HG03196 (cell line): ENCODE measurements around the gene C15orf40.
"Not testable (repeated sequence)": the region's sequence is repeated elsewhere in the genome, so short reads cannot be mapped to it uniquely, and the experiment has no call there.

Source experiments
- ATAC-seq: cut with Tn5 transposase; IDR thresholded peaks from one replicate; pipeline ENCODE4 v1.9.1; 2021; ENCODE audit not compliant: unreplicated experiment

The C15orf40 gene

GRCh38 chr15:83011271-83012075 lies at the start of gene C15orf40:
TSS of gene C15orf40 (minus strand) at chr15:83011639. CDS start at chr15:83011607, 32 bp downstream.
- peak; percentile 90 for ATAC-seq

DNA sequence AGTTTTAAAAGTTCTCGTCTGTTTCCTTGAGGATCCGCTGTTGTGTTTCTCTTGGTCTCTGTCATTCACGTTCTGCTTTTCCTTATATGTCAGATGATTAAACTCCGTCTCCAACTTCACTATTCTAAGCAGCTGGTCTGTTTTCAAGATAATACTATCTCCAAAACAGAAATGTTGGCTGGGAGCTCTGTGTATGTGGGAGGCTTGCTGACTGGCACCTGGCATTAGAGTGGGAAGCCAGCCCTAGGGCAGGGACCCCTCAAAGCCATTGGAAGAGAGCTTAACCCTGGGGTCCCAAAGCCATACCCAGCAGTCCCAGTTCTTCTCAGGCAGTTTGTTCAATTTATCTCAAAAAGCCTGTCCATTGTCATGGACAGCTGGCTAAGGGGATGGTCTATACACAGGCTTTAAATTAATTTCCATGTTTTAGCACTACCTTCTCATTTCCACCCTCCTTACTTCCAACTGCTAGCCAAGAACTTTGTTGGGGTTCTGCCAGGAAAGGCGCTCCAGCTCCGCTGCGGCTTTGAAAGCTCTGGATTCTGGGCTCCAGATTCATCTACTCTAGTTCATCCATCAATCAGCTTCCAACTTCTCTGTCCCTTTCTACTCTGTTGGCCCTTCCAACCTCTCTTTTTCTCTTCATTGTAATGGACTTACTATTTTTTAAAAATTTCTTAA lies 46.4 kb upstream of the C15orf40 start:
- ATAC-seq, result no peak

- no peak for ATAC-seq
These were observed 45.6 kb upstream of the C15orf40 start for GRCh38 chr15:83057002-83057401.

DNA sequence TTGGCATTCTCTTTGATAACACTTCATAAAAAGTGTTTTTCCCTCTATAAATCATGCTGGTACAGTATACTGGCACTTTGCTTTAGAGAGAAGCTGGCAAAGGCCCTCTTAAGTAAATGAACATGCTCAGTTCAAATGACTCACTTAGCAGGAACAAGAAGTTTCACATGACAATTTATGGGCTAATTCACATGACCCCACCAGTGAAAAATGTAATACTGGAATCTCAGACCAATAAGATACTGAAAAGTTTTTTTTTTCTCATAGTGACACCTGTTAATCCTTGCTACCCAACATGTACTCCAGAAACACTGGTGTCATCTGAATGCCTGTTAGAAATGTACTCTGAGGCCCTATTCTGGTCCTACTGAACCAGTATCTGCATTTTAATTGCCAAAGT lies 41.7 kb upstream of the C15orf40 start:
- no peak for ATAC-seq

DNA sequence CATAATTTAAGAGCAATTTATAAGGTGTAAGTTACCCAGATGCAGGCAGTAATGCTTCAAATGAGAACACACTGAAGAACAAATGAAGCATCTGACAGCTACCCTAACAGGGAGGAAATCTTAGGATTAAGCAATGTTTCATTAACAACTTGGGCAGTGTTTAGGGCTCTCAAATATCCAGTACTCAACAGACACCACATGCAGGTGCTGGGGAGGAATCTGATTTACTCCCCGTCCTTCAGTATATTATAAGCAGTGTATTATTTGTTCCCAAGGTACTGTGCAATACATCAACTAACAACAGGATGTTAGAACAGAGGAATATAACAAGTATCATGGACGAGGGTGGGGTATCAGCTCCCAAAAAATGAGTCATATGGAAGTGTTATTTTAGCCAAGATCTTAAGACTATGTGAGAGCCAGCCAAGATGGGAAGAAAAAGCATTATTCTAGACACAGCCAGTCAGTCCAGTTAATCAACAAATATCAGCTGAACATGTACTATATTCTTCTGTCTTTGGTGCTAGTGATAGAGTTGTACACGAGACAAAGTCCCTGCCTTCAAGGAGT lies 35.2 kb upstream of the C15orf40 start:
- ATAC-seq, result no peak

DNA sequence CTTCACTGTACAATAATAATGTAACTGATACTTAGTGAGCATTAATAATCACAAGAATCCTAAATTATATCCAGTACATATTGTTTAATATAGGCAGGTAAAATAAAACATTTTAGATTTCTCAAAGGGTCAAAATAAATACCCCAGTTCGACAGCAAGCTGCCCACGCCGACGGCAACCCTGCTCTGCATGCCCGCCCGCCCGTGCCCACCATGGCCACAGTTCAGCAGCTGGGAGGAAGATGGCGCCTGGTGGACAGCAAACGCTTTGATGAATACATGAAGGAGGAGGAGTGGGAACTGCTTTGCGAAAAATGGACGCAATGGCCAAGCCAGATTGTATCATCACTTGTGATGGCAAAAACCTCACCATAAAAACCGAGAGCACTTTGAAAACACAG lies 32.7 kb upstream of the C15orf40 start:
- no peak for ATAC-seq

DNA sequence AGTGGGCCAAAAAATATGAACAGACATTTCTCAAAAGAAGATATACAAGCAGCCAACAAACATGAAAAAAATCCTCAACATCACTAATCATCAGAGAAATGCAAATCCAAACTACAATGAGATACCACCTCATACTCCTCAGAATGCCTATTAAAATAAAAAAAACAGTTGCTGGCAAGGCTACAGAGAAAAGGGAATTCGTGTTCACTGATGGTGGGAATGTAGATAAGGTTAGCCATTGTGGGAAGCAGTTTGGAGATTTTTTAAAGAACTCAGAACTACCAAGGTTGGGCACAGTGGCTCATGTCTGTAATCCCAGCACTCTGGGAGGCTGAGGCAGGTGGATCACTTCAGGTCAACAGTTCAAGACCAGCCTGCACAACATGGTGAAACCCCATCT lies 27.8 kb upstream of the C15orf40 start:
- ATAC-seq, result no peak

- no peak for ATAC-seq
These were observed 24.8 kb upstream of the C15orf40 start for GRCh38 chr15:83036253-83036652.

DNA sequence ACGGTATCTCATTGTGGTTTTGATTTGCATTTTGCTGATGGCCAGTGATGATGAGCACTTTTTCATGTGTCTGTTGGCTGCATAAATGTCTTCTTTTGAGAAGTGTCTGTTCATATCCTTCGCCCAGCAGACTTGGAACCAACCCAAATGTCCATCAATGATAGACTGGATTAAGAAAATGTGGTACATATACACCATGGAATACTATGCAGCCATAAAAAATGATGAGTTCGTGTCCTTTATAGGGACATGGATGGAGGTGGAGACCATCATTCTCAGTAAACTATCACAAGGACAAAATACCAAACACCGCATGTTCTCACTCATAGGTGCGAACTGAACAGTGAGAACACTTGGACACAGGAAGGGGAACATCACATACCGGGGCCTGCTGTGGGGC lies 19.8 kb upstream of the C15orf40 start:
- not testable (repeated sequence) for ATAC-seq

- no peak for ATAC-seq
These were observed 18.6 kb upstream of the C15orf40 start for GRCh38 chr15:83030021-83030420.

DNA sequence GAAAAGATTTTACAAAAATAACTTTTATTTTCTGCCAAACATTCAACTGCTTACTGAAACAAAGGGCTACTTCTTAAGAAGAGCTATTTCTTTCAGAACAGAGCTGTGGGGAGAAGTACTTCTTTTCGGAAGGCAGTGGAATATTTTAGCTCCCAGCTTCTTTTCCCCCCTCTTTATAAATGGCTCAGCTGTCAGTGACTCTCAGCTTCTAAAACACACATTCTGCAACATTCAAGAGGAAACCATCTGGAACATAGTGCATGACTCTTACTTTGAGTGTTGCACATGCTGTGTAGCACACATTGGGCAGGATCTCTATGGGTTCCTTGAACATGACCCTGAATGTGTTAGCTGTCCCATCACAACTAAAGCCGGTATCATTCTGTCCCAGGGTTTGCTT lies 7.0 kb upstream of the C15orf40 start:
- ATAC-seq, result no peak

DNA sequence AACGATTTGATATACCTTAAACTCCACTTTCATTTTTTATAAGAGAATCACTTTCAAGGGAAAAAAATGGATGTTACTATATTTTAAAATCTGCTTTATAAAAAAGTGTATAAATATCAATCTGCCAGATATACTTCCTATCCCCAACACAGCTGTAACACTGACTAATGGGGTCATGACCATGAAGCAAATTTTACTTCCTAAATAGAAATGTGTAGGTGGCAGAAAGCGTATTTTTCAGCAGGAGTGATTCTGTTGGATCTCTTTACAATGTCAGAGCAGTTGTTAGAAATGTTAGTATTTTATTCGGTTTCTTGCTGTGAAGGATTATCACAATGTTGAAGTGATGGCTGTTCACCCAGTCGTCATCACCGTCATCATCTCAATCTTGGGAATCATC lies 5.5 kb upstream of the C15orf40 start:
- ATAC-seq, result no peak

DNA sequence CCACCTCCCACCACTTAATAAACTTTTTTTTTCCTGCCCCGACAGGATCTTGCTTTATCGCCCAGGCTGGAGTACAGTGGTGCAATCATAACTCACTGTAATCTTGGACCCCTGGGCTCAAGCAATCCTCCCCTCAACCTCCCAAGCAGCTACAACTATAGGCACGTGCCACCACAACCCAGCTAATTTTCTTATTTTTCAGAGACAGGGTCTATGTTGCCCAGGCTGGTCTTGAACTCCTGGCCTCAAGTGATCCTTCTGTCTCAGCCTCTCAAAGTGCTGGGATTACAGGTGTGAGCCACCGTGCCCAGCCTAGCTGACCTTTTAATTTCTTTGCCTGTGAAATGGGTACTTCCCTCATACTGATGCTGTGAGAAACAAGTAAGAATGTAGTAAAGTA lies 3.9 kb upstream of the C15orf40 start:
- no peak for ATAC-seq

GRCh38 chr15:83014205-83014653 lies 2.8 kb upstream of the C15orf40 start:
- no peak for ATAC-seq

GRCh38 chr15:83012636-83013035 lies 1.2 kb upstream of the C15orf40 start:
- ATAC-seq, result no peak

DNA sequence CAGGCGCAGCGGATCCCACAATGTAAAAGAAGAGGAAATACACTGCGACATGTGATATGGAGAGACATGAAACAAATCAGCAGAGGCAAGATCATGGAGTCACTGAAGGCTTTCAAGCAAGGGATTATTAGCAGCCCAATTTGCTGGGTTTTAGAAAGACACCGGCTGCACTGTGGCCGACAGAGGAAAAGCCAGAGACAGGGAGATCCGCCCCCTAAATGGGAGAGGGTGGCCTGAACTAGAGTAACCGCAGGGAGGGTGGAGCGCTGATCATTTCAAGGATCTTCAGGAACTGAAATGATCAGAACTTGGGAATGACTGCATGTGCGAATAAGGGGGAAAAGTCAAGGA lies 612 bp upstream of the C15orf40 start:
- ATAC-seq, result no peak

DNA sequence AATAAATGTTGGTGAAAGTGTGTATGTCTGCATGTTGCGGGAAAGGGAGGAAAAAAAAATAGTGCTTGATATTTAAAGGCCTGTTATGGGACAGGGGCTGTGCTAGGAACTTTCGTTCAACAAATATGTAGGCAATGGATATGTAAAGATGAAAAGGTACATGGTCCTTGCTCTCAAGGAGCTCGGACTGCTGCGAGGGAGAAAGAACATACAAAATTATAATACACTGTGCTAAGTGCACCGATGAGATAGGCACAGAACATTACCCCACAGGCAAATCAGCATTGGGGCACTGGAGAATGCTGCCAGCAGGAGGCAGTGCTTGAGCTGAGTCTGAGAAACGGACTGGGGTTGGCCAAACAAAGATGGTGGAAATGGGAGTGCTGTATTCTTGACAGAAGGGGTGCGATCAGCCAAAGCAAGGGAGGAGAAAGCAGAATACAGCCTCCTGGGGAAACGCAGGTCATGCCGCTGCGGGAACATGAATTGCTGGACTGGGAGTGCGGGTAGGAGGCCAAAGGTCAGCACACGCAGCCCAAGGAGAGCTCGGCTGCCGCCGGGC lies 649 bp downstream of the C15orf40 start:
- peak; percentile 57 for ATAC-seq

DNA sequence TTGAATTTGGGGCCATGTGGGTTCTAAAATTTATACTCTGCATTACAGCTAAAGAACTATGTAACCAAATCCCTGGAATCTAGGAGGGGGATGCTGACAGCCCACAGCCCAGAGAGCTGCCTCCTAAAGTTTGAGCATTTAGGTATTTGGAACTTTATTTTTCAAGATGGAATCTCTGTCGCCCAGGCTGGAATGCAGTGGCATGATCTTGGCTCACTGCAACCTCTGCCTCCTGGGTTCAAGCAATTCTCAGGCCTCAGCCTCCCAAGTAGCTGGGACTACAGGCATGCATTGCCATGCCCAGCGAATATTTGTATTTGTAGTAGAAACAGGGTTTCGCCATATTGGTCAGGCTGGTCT lies 10.8 kb downstream of the C15orf40 start:
- not testable (repeated sequence) for ATAC-seq

DNA sequence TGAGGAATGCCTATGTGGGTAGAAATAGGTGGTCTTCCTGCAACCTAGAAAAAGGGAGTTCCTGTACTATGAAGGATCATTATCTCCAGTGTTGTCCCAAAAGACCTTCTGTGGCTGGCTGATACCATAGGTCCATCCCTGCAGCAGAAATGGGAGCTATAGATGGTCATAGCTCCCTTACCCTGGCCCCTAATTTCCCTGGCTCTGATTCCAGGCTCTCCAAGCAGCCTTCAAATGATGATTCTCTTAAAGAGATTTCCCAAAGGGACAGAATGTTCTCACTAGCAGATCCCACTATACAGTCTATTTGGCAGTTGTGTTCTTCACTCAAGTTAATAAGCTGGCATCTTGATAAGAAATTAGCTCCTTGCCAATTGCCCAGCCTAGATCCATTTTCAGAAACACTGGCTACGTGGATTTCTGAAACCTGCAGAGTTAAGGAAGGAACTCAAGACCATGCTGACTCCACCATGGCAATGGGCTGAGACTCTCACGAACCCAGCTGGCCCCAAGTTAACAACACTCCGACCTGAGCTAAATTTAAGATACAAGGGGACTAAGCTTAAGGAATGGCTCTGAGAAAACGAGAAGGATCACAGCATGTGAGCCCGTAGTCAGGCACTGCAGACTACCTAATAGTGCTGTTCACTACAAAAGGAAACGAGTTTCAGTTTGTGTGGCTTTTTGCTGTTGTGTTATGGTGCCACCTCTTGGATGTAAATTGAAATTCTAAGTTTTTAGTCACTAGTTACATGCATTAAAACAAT lies 11.4 kb downstream of the C15orf40 start:
- peak; percentile 81 for ATAC-seq

DNA sequence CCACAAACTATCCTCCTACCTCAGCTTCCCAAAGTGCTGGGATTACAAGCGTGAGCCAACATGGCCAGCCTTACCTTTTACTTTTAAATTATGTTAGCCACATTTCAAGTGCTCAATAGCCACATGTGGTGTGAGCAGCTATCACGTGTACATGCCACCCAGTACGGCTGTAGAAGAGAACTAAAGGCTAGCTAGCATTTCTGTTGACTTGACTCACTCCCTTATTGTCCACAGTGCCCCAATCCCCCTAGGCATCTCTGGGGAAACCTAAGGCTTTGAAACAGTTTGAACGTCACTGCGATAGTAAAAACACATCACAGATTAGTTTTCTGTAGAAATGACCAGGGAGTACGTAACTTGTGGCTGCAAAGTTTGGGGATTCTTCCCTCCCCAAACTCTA lies 12.0 kb downstream of the C15orf40 start:
- no peak for ATAC-seq

DNA sequence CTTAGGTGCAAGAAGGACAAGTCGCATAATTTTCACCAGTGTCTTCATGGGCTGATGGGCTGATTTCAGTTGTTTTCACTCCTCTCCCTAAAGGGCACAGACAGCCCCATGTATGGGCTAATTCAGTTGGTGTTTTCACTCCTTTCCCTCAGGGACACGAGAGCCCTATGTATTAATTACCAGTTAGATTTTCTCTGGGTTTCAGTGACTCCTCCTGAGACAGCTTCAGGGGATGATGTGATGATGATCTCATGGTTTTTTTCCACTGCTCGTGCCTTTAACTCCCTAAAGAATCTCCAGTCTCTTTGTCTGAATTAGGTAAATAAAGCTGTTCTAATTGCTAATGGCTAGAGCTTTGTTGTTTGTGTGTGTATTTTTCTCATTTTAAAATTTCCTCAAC lies 15.5 kb downstream of the C15orf40 start:
- no peak for ATAC-seq
